HG02970 (cell line): ENCODE measurements around the gene SYNPO.

ENCODE experiments used
- ATAC-seq: cut with Tn5 transposase; IDR thresholded peaks from one replicate; pipeline ENCODE4 v1.9.1; 2021; ENCODE audit warnings: mild to moderate bottlenecking, moderate library complexity, moderate number of reproducible peaks; ENCODE audit not compliant: unreplicated experiment, low FRiP score

Gene SYNPO, protein sequence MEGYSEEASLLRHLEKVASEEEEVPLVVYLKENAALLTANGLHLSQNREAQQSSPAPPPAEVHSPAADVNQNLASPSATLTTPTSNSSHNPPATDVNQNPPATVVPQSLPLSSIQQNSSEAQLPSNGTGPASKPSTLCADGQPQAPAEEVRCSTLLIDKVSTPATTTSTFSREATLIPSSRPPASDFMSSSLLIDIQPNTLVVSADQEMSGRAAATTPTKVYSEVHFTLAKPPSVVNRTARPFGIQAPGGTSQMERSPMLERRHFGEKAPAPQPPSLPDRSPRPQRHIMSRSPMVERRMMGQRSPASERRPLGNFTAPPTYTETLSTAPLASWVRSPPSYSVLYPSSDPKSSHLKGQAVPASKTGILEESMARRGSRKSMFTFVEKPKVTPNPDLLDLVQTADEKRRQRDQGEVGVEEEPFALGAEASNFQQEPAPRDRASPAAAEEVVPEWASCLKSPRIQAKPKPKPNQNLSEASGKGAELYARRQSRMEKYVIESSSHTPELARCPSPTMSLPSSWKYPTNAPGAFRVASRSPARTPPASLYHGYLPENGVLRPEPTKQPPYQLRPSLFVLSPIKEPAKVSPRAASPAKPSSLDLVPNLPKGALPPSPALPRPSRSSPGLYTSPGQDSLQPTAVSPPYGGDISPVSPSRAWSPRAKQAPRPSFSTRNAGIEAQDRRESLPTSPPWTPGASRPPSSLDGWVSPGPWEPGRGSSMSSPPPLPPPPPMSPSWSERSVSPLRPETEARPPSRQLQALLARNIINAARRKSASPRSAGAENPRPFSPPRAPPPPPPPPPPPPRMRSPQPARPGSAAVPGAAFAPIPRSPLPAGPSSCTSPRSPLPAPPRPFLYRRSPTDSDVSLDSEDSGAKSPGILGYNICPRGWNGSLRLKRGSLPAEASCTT

GRCh38 chr5:150640311-150641005 is at the start of gene SYNPO:
TSS of gene SYNPO (plus strand) at chr5:150640660. CDS start at chr5:150648276, 7,616 bp downstream.
- no peak for ATAC-seq

DNA sequence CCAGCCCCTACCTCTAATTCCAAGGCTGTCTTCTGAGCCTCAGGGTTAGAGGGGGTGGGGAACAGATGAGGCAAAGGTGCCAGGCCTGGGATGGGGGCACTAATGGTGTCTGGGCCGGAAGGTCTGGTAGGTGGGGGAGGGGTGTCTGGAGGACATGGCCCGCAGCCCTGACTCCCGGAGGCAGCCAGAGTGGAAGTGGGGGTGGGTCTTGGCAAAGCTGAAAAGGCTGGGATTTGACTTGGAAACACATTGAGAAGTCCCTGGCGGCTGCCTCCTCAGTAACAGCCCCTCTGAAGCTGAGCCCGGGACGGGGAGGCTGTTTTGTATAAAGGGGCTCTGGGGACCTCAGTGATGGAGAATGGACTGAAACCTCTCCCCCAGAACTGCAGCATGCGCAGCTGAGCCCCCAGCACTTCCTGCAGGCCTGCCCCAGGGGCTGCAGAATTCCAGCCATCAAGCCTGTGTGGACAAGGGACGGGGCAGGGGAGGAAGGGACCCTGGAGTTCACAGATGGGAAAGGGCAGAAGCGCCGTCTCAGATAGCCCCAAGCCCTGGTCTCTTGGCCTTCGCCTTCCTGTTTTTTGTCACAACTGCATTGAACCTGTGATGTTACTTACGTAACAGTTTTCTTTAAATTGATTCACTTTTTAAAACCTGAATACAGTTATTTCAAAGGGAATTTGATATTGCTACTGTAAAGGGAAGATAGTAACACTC is 49.3 kb upstream of the SYNPO start:
- no peak for ATAC-seq

DNA sequence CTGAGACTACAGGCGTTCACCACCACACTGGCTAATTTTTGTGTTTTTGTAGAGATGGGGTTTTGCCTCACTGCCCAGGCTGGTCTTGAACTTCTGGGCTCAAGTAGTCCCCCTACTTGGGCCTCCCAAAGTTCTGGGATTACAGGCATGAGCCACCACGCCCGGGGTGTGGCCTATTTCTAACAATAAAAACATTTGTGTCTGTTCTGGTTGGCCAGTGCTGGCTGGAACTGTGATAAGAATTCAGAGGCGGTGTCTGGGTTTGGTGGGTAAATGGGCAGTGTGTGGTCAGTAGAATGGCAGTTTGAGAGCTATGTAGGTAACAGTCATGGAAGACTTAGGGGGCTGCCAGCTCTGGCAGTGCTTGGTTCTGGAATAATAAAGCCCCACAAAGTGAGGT is 46.9 kb upstream of the SYNPO start:
- no peak for ATAC-seq

GRCh38 chr5:150593996-150594395 is 46.5 kb upstream of the SYNPO start:
- no peak for ATAC-seq

GRCh38 chr5:150595466-150596031 is 44.9 kb upstream of the SYNPO start:
- ATAC-seq: no peak

DNA sequence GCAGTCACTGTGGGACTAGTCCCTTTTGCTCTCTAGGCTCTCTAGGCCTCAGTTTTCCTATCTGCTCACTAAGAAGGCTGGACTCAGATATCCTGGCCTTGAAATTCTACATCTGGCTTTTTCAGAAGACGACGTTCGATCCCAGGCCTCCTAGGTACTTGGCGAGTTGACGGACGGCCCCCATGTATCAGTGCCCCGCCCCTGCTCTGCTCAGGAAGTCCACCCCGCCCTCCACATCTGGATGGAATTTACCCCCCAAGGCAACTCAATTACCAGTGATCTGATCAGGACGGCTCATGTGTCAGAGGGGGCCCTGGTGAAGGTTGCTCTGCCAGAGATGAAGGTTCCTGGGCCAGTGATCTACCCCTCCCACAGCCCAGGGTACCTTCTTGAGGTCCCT is 44.1 kb upstream of the SYNPO start:
- ATAC-seq: no peak

DNA sequence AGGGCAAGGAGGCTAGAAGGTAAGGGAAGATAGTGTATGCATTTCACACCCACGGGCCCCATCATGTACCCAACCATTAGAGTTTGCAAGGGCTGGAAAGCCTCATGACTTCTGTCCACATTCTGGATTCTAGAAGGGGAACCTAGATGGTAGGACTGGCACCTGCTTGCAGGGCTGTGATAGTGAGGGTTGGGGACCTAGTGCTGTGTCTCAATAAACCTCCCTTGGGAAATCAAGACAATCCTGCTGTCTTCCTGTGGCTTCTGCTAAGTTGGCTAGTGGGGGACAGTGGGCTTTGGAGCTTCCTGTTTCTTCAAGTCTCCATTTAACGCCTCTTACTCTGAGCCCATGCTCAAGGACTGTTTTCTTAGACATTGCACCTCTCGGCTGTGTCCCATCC is 43.6 kb upstream of the SYNPO start:
- ATAC-seq: no peak

- ATAC-seq: no peak
Observed at GRCh38 chr5:150598006-150598405, 42.5 kb upstream of the SYNPO start.

- ATAC-seq: no peak
Observed at GRCh38 chr5:150598821-150599273, 41.6 kb upstream of the SYNPO start.

DNA sequence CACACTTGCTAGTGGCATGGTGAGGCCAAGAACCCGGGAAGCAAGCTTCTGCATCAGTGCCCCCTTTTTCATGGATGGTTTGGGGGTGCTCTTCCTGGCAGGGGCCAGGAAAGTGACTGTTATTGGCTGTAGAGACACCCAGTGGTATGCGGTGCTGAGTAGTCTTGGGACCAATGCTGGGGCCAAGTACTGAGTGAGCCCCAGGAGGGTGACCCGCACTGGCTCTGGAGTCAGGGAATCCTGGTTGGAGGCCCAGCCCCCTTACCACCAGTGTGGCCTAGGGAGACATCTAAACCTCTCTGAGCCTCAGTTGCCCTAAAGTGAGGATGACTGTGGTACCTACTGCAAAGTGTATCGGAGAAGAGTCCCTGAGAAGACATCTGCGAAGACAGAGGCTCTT is 41.2 kb upstream of the SYNPO start:
- ATAC-seq: no peak

DNA sequence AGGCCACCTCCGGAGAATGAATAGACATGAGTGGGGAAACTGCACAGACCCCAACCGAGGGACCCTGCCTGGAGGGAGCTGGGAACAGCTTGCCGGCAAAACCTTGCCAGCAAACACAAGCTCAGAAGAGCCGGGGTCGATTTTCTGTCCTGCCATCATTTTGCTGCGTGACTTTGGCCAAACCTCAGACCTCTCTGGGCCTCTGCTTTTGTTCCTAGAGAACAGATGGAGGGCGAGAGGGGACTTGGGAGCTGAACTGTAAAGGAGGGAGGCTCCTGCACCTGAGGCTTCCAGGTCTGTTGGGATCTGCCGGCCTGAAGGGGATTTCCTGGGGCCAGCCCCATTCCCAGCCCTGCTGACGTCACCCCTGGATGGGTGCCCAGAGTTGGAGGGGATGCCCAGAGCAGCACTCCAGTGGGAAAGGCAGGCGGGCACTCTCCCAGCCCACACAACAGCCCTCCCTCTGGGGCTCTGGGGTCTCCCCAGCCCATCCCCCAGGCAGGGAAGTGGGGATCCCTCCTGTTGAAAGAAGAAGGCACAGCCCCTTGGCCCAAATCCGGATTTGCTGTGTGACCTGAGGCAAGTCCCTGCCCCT is 40.4 kb upstream of the SYNPO start:
- no peak for ATAC-seq

DNA sequence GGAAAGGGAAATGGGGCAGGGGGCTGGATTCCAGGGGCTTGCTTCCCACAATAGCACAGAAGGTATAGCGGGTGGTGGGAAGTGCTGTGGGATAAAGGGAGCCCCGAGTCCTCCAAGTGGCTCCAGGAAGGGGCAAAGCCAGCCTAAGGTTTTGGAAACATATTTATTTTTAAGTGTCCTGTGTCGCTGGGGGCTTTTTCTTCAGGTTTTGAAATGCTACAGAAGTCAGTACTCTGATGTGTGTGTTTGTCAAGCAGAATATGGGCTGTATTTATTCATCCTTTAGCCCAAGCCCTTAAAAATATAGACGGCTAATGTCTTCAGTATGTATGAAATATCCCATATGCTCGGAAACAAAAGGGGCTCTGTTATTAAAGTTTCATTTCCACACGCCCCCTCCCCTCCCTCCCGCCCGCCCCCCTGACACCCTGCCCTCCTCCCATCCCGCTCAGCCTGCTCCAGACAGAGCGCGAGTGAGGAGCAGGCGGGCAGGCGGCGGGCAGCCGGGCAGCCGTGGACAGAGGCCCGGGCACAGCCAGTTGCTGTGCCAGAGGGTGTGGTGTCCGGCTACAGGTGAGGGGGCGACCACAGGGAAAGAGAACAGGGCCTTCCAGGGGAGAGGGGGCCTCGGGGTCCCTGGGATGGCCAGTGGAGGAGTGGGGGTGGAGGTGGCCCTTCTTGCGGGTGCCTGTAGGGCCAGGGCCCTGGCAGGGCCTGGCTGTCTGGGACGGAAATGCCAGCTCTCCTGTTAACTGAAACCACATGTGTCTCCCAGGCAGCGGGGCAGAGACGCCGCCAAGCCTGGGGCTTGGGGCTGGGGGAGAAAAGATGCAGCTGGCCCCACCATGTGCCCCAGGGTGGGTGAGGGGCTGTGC is 39.6 kb upstream of the SYNPO start:
- no peak for ATAC-seq

DNA sequence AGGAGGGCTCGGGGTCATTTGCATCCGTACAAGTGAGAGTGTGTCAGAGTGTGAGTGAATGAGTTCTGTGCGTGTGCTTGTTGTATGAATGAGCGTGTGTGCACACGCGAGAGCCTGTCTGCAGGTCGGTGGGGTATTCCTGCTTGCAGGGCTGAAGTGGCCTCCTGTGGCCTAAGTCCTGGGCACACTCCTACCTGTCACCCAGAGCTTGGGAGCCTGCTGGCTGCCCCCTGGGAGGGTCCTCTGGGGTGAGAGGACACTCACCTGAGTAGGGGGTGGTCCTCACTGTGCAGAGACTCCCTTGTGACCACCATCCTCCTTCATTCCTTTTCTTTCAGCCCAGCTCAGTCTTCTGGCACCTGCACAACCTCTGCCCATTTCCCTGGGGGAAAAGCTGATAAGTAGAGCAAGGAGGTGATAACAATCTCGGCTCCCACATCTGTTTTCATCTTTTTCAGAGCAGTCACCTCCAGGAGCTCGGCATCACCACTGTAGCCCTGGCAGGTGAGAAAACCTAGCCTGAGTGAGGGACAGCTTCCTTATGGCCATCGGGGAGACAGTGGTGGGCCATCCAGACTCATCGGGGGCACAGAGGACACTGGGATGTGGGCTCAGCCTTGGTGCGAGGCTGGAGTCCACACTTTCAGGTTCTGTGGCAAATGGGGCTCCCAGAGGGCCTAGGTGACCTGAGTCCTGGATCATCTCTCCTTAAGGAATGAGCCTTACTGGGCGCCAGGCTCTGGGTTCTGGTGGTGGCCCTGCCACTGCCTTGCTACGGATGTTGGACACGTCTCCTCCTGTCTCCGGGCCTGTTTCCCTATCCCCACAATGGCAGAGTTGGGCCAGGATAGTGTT is 38.7 kb upstream of the SYNPO start:
- ATAC-seq: no peak

DNA sequence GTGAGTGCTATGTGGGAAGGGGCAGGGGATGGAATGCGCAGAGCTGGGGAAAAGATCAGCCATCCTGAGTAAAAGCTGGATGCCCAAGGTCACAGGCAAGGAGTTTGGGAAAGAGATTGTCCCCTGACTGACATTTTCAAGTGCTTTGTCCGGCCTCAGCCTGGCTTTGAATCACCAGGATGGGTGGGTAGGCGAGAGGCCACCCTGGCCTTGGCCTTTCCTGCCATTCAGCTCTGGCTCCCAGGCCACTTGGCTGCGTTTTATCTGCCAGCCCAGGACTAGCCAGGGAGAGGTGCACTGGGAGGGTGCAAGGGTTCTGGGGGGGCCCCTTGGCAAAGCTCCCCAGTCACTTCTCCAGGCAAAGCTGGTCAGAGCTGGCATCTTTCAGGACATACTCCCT is 37.4 kb upstream of the SYNPO start:
- ATAC-seq: no peak

DNA sequence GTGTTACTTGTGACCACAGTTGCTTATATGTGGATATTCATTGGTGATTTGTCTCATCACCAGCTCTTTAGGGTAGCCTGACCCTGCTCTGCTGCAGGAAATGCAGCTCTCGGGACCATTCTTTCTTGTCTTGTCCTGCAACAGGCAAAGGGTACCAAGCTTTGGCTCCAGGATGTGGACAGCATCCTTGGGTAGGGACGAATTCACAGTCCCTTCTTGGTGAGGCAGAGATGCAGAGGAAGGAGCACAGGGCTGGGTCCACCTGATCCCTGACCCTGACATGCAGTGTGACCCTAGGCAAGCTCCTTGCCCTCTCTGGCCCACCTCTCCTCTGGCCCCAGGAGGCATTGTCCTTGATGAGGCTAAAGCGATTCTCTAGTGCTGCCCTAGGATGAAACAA is 37.0 kb upstream of the SYNPO start:
- no peak for ATAC-seq

- no peak for ATAC-seq
Observed at GRCh38 chr5:150604010-150604409, 36.5 kb upstream of the SYNPO start.

DNA sequence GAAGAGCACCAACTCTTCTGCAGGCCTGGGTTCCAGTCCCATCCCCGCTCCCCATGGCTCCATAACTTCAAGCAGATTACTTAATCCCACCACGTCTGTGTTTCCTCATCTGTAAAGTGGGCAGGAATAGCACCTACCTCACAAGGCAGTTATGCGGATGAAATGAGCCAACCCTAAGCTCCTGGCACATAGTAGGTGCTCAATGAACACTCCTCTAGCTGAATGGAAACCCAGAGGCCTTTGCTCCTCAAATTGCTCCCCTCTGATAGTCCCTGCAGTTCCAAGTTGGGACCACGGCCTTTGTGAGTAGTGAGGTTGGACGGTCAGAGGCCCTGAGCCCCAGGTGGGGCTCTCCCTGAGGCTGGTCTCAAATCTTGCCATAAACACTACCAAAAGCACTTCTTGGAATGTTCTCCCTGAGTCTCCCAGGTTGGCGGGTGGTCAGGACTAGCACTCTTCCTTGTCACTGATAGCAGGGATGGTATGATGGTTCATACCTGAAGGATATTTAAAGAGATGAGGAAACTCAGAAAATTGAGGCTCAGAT is 35.5 kb upstream of the SYNPO start:
- ATAC-seq: no peak
